ENCODE results near the gene USP13. TPM values are rescaled to one million over a fixed set of nuclear protein-coding genes. Genes with fewer than 3 reads are reported as not detected.

The USP13 gene
- total RNA-seq, 2 donors from 2014 or later: 75.9 to 89.7 TPM

GRCh38 chr3:179806177-179806576, 153.3 kb downstream of the USP13 start:
- Histone ChIP-seq H3K27me3 (no peaks in the 10 kb centered on the region), H3K4me3 (no peak overlapping the region), H3K4me1 (no peaks in the 10 kb centered on the region), H3K9me3 (no peaks in the 10 kb centered on the region), H3K27ac (no peak overlapping the region), H3K36me3 (no peaks in the 10 kb centered on the region)
- no peak for DNase-seq (ENCODE audit: low spot score)
- TF ChIP-seq, protein P1, sequence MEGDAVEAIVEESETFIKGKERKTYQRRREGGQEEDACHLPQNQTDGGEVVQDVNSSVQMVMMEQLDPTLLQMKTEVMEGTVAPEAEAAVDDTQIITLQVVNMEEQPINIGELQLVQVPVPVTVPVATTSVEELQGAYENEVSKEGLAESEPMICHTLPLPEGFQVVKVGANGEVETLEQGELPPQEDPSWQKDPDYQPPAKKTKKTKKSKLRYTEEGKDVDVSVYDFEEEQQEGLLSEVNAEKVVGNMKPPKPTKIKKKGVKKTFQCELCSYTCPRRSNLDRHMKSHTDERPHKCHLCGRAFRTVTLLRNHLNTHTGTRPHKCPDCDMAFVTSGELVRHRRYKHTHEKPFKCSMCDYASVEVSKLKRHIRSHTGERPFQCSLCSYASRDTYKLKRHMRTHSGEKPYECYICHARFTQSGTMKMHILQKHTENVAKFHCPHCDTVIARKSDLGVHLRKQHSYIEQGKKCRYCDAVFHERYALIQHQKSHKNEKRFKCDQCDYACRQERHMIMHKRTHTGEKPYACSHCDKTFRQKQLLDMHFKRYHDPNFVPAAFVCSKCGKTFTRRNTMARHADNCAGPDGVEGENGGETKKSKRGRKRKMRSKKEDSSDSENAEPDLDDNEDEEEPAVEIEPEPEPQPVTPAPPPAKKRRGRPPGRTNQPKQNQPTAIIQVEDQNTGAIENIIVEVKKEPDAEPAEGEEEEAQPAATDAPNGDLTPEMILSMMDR (IDR thresholded peaks at IDR 0.05): no peak

- H3K9me3 ChIP-seq: no peaks in the 10 kb centered on the region
- no peak overlapping the region for H3K27ac ChIP-seq
Measured at GRCh38 chr3:179807588-179807987, 154.7 kb downstream of the USP13 start.

GRCh38 chr3:179809639-179810038, 156.8 kb downstream of the USP13 start:
- Histone ChIP-seq H3K27ac (no peak overlapping the region), H3K4me3 (no peak overlapping the region), H3K9me3 (no peaks in the 10 kb centered on the region), H3K4me1 (no peaks in the 10 kb centered on the region), H3K36me3 (no peaks in the 10 kb centered on the region), H3K27me3 (no peaks in the 10 kb centered on the region)
- TF ChIP-seq, protein P1 (IDR thresholded peaks at IDR 0.05): no peak
- DNase-seq (ENCODE audit: low spot score): no peak

More at GRCh38 chr3:179807588-179807987, 154.7 kb downstream of the USP13 start:
- TF ChIP-seq, protein P1 (IDR thresholded peaks at IDR 0.05): no peak
- Histone ChIP-seq H3K4me3 (no peak overlapping the region), H3K36me3 (no peaks in the 10 kb centered on the region), H3K27me3 (no peaks in the 10 kb centered on the region), H3K4me1 (no peaks in the 10 kb centered on the region)
- no peak for DNase-seq (ENCODE audit: low spot score)

- Histone ChIP-seq H3K9me3 (no peaks in the 10 kb centered on the region), H3K4me1 (no peaks in the 10 kb centered on the region), H3K27ac (no peak overlapping the region), H3K27me3 (no peaks in the 10 kb centered on the region), H3K4me3 (no peak overlapping the region), H3K36me3 (no peaks in the 10 kb centered on the region)
- DNase-seq (ENCODE audit: low spot score): no peak
- TF ChIP-seq, protein P1 (IDR thresholded peaks at IDR 0.05): peak; percentile 31 to 71
Measured at GRCh38 chr3:179811321-179812095, 158.7 kb downstream of the USP13 start.

DNA sequence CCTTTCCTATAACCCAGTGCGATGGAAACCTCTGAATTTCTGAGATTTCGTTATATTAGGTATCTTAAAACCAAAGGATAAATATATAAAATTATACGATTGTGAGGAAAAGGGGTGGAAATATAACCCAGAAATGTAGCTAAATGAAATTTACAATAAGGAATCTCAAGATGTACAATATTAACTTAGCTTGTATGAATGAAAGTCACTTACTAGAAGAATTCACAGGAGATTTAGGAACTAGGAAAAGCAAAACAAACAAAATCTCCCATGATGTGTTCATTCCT, 159.2 kb downstream of the USP13 start:
- H3K4me3 ChIP-seq: no peak overlapping the region
- H3K9me3 ChIP-seq: no peaks in the 10 kb centered on the region
- no peaks in the 10 kb centered on the region for H3K36me3 ChIP-seq
- TF ChIP-seq, protein P1 (IDR thresholded peaks at IDR 0.05): no peak
- no peak overlapping the region for H3K27ac ChIP-seq
- DNase-seq (ENCODE audit: low spot score): no peak
- no peaks in the 10 kb centered on the region for H3K4me1 ChIP-seq
- H3K27me3 ChIP-seq: no peaks in the 10 kb centered on the region

- TF ChIP-seq, protein P1 (IDR thresholded peaks at IDR 0.05): no peak
Measured at GRCh38 chr3:179819379-179819778, 166.5 kb downstream of the USP13 start.

More at GRCh38 chr3:179819379-179819778, 166.5 kb downstream of the USP13 start:
- H3K4me1 ChIP-seq: peaks cover 0 to 12% of the 10 kb centered on the region in 2 donors
- no peak overlapping the region for H3K4me3 ChIP-seq
- H3K9me3 ChIP-seq: no peaks in the 10 kb centered on the region
- H3K27ac ChIP-seq: peak overlapping the region in 1 of 2 donors; percentile 50
- no peak for DNase-seq (ENCODE audit: low spot score)
- H3K36me3 ChIP-seq: no peaks in the 10 kb centered on the region
- no peaks in the 10 kb centered on the region for H3K27me3 ChIP-seq
